Transverse colon (tissue), 4 donors: ENCODE data around the gene WSCD1. TPM values are rescaled to one million over a fixed set of nuclear protein-coding genes. Genes with fewer than 3 reads are reported as not detected.

Experiments
- DNase-seq: peaks from one replicate; pipeline ENCODE4 v3.0.0-alpha.2; 2019
- H3K27ac ChIP-seq, 4 donors: fragments of 200-600 bp; sonication (generic); 2 replicates each; pipeline ENCODE4 v1.5.1; 2016 to 2018; ENCODE audit warnings: inconsistent platforms in 4 of 4
- H3K27me3 ChIP-seq: fragments of 200-600 bp; sonication (generic); 2 replicates; pipeline ENCODE4 v1.5.1; 2017; ENCODE audit warnings: inconsistent platforms
- H3K36me3 ChIP-seq, 4 donors: fragments of 200-600 bp; sonication (generic); 2 replicates each; pipeline ENCODE4 v1.5.1; 2017 to 2019; ENCODE audit warnings: inconsistent platforms in 4 of 4
- H3K4me1 ChIP-seq, 4 donors: fragments of 200-600 bp; sonication (generic); 2 replicates each; pipeline ENCODE4 v1.5.1; 2017 to 2020; ENCODE audit warnings: inconsistent platforms in 4 of 4
- H3K4me3 ChIP-seq, 4 donors: fragments of 200-600 bp; sonication (generic); 1 replicate in 1 of 4; 2 replicates in 3 of 4; pipeline versions ENCODE4 v1.5.1 to v1.6.1; 2017 to 2019; ENCODE audit warnings: inconsistent platforms in 4 of 4
- H3K9me3 ChIP-seq, 2 donors: fragments of 200-600 bp; sonication (generic); 2 replicates each; pipeline ENCODE4 v1.5.1; 2017 to 2019; ENCODE audit warnings: inconsistent platforms in 2 of 2
- CTCF ChIP-seq, 5 experiments: fragments of 200-600 bp in 3 of 5; fragments of 450-650 bp in 2 of 5; sonication (generic) in 3 of 5; IDR thresholded peaks; 1 replicate in 2 of 5; 2 replicates in 3 of 5; pipeline ENCODE4 v1.5.1; 2016 to 2017; ENCODE audit warnings: antibody characterized with exemption in 5 of 5, inconsistent platforms in 3 of 5, mild to moderate bottlenecking in 2 of 5, moderate library complexity in 1 of 5
- EP300 ChIP-seq: sonication (generic); formaldehyde crosslinking; IDR thresholded peaks from one replicate; pipeline ENCODE4 v1.6.1; 2017; ENCODE audit warnings: antibody characterized with exemption, low read depth
- POLR2A ChIP-seq: fragments of 450-650 bp; IDR thresholded peaks from one replicate; pipeline ENCODE4 v1.6.1; 2016; ENCODE audit warnings: antibody characterized with exemption, mild to moderate bottlenecking, moderate library complexity
- POLR2AphosphoS5 ChIP-seq, 3 donors: sonication (generic); formaldehyde crosslinking; IDR thresholded peaks; one replicate each; pipeline ENCODE4 v1.6.1; 2016; ENCODE audit warnings: antibody characterized with exemption in 3 of 3
- WGBS, 2 donors: methylation state at CpG; one replicate each; pipeline ENCODE4 v1.1.5; 2018; ENCODE audit warnings: low coverage in 1 of 2; 5-methylcytosine and 5-hydroxymethylcytosine counted together
- in situ Hi-C, 4 donors: fragments of 200-750 bp; cut with MboI; loops; one replicate each; pipeline versions ENCODE4 v1.15.0 to v1.15.1; 2017; ENCODE audit warnings: low sequenced_read_pairs in 3 of 4, low pct_ligation_motif_present in 1 of 4, low pct_unique_long_range_greater_than_20kb in 1 of 4
- intact Hi-C: fragments of 100-400 bp; cut with DNase I; formaldehyde crosslinking; loops from one replicate; pipeline ENCODE4 v1.15.1; 2023; ENCODE audit warnings: low total_unique reads
- total RNA-seq, 4 donors: library from RNA; depleted of rRNA; stranded (reverse); fragments of >200 nt; gene quantifications; one replicate each; pipeline ENCODE4 v1.1.0, GENCODE V29; 2016

WSCD1 gene
- total RNA-seq, 4 donors from 2014 or later, result 23.7 to 58.4 (median 33.7) TPM

GRCh38 chr17:6057562-6057961 is 12.6 kb upstream of the WSCD1 start:
- H3K27me3 ChIP-seq, result peaks cover 27% of the 10 kb centered on the region
- intact Hi-C loops, result no loop called here
- 73% methylated on average over 8 of the region's 8 CpGs; no CpG with 5 or more reads in 1 of the 2 donors for WGBS, 2 donors

GRCh38 chr17:6059406-6059805 is 10.8 kb upstream of the WSCD1 start:
- Histone ChIP-seq H3K9me3 (no peaks in the 10 kb centered on the region), H3K27me3 (peaks cover 34% of the 10 kb centered on the region), H3K36me3 (no peaks in the 10 kb centered on the region), H3K4me3 (no peak overlapping the region), H3K4me1 (no peaks in the 10 kb centered on the region), H3K27ac (no peak overlapping the region)
- TF ChIP-seq CTCF (IDR thresholded peaks at IDR 0.05) (no peak), POLR2AphosphoS5 (IDR thresholded peaks at IDR 0.05) (no peak), EP300 (no peak), POLR2A (no peak)
- 71% methylated on average over 8 of the region's 8 CpGs; no CpG with 5 or more reads in 1 of the 2 donors for WGBS, 2 donors
- intact Hi-C loops, result no loop called here
- no peak for DNase-seq
- in situ Hi-C loops, result no loop called here

More at GRCh38 chr17:6057562-6057961, 12.6 kb upstream of the WSCD1 start:
- Histone ChIP-seq H3K27ac (no peak overlapping the region), H3K4me1 (no peaks in the 10 kb centered on the region), H3K9me3 (no peaks in the 10 kb centered on the region), H3K4me3 (no peak overlapping the region), H3K36me3 (no peaks in the 10 kb centered on the region)
- in situ Hi-C loops, result no loop called here
- no peak for DNase-seq
- TF ChIP-seq EP300 (no peak), POLR2A (no peak), POLR2AphosphoS5 (IDR thresholded peaks at IDR 0.05) (no peak), CTCF (IDR thresholded peaks at IDR 0.05) (no peak)

GRCh38 chr17:6061290-6061689 is 8.9 kb upstream of the WSCD1 start:
- no peak for DNase-seq
- TF ChIP-seq POLR2A, result no peak
- no peak for TF ChIP-seq POLR2AphosphoS5 (IDR thresholded peaks at IDR 0.05)
- TF ChIP-seq EP300, result no peak
- no peak for TF ChIP-seq CTCF (IDR thresholded peaks at IDR 0.05)
- no peaks in the 10 kb centered on the region for H3K36me3 ChIP-seq
- WGBS, 2 donors, result 55% methylated on average over 5 of the region's 5 CpGs; no CpG with 5 or more reads in 1 of the 2 donors
- in situ Hi-C loops (no loop called here), intact Hi-C loops (no loop called here)
- peaks cover 34% of the 10 kb centered on the region for H3K27me3 ChIP-seq
- H3K27ac ChIP-seq, result no peak overlapping the region
- H3K4me3 ChIP-seq, result no peak overlapping the region
- H3K4me1 ChIP-seq, result no peaks in the 10 kb centered on the region
- H3K9me3 ChIP-seq, result no peaks in the 10 kb centered on the region

DNA sequence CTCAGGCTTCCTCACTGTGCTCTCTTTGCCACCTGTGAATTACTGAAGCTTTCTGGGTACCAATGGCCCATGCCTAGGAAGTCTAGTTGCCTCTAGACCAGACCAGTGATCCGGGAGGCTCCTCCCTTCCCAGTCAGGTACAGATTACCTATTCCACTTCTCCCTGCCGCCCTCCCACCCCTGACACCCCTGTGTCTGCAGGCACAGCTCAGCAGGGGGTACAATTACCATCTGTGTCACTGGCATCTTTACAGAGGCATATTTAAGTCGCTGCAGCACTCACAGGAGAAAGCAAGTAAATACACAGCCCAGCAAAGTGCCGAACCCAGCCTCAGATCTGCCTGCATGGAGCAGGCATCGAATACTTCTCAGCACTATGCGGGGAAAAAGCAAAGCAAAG is 5.3 kb upstream of the WSCD1 start:
- in situ Hi-C loops, result no loop called here
- TF ChIP-seq CTCF (IDR thresholded peaks at IDR 0.05), result no peak
- TF ChIP-seq POLR2A, result no peak
- no peak for TF ChIP-seq POLR2AphosphoS5 (IDR thresholded peaks at IDR 0.05)
- TF ChIP-seq EP300, result no peak
- 46% methylated on average over 6 of the region's 6 CpGs; no CpG with 5 or more reads in 1 of the 2 donors for WGBS, 2 donors
- no peaks in the 10 kb centered on the region for H3K36me3 ChIP-seq
- no peak for DNase-seq
- H3K27ac ChIP-seq, result no peak overlapping the region
- no peak overlapping the region for H3K4me3 ChIP-seq
- no peaks in the 10 kb centered on the region for H3K9me3 ChIP-seq
- peaks cover 0 to 2% (median 1%) of the 10 kb centered on the region in 4 donors for H3K4me1 ChIP-seq
- intact Hi-C loops, result no loop called here
- H3K27me3 ChIP-seq, result peaks cover 32% of the 10 kb centered on the region
